Tibial nerve (tissue), 4 donors: ENCODE measurements around the gene ATXN7L1. TPM values are rescaled to one million over a fixed set of nuclear protein-coding genes. Genes with fewer than 3 reads are reported as not detected.

ENCODE experiments used
- DNase-seq, 2 donors: peaks; one replicate each; pipeline ENCODE4 v3.0.0-alpha.2; 2019; ENCODE audit warnings: low spot score in 2 of 2
- H3K27ac ChIP-seq, 4 donors: fragments of 200-600 bp; sonication (generic) in 3 of 4; one replicate each; pipeline ENCODE4 v1.5.1; 2017 to 2019; ENCODE audit warnings: mild to moderate bottlenecking in 1 of 4
- H3K27me3 ChIP-seq, 2 donors: fragments of 200-600 bp; sonication (generic) in 1 of 2; one replicate each; pipeline versions ENCODE4 v1.5.1 to v1.6.0; 2017 to 2019
- H3K36me3 ChIP-seq, 3 donors: fragments of 200-600 bp; sonication (generic); one replicate each; pipeline ENCODE4 v1.5.1; 2018 to 2019
- H3K4me1 ChIP-seq, 4 donors: fragments of 200-600 bp; sonication (generic) in 3 of 4; one replicate each; pipeline ENCODE4 v1.5.1; 2017 to 2019
- H3K4me3 ChIP-seq, 4 donors: fragments of 200-600 bp; sonication (generic) in 3 of 4; one replicate each; pipeline ENCODE4 v1.5.1; 2017 to 2019; ENCODE audit warnings: mild to moderate bottlenecking in 1 of 4, moderate library complexity in 1 of 4
- H3K9me3 ChIP-seq, 4 donors: fragments of 200-600 bp; sonication (generic) in 3 of 4; one replicate each; pipeline ENCODE4 v1.5.1; 2017 to 2019
- CTCF ChIP-seq, 5 experiments: fragments of 200-600 bp in 3 of 5; fragments of 450-650 bp in 2 of 5; sonication (generic) in 3 of 5; IDR thresholded peaks; one replicate each; pipeline ENCODE4 v1.5.1; 2016 to 2019; ENCODE audit warnings: antibody characterized with exemption in 5 of 5, mild to moderate bottlenecking in 3 of 5, moderate library complexity in 2 of 5
- EP300 ChIP-seq, 2 donors: sonication (generic); formaldehyde crosslinking; IDR thresholded peaks; one replicate each; pipeline ENCODE4 v1.6.1; 2017; ENCODE audit warnings: antibody characterized with exemption in 2 of 2, mild to moderate bottlenecking in 1 of 2
- POLR2A ChIP-seq, 2 donors: fragments of 450-650 bp; IDR thresholded peaks; one replicate each; pipeline ENCODE4 v1.6.1; 2017; ENCODE audit warnings: antibody characterized with exemption in 2 of 2, mild to moderate bottlenecking in 2 of 2, moderate library complexity in 2 of 2
- WGBS, 2 donors: methylation state at CpG; one replicate each; pipeline ENCODE4 v1.1.5; 2018; 5-methylcytosine and 5-hydroxymethylcytosine counted together
- total RNA-seq, 4 donors: library from RNA; depleted of rRNA; stranded (reverse); fragments of >200 nt; gene quantifications; one replicate each; pipeline ENCODE4 v1.1.0, GENCODE V29; 2016

Gene ATXN7L1
- total RNA-seq, 4 donors from 2014 or later = 14.6 to 22.5 (median 19.1) TPM

DNA sequence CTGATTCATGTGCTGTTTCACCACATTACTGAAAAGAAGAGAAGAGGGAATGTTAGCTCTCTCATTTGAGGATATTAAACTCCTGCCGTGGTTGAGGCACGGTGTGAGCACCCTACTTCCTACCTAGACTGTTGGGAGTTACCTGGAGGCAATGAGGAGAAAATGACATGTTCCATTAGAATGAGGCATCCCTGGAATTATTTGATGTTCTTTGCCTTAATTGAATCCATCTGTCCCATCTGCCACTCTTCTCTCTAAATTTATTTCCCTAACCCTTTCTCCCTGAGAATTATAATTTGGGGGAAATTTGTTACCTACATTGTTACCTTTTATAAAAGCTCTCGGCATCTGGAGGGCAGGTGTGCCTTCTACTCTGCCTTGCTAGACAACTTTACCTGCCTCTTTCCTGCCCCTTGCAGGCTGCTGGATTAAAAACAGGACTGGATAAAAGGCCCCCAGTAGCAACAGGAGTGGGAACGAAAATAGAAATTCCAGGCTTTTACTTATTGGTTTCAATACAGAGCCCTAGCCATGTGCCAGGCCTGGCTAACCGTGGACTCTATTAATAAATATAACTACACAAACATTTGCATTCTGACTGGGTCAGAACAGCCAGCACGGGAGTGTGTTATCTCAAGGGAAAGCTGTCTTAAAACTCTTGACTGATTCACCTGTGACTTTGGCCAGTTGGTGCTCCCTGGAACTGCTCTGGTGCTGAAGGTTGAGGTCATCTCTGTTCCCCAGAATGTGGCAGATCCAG, 4.4 kb upstream of the ATXN7L1 start:
- no peak for DNase-seq
- Histone ChIP-seq H3K36me3 (no peaks in the 10 kb centered on the region), H3K9me3 (no peaks in the 10 kb centered on the region), H3K27ac (no peak overlapping the region), H3K4me1 (peaks cover 0 to 29% (median 10%) of the 10 kb centered on the region in 4 donors), H3K4me3 (no peak overlapping the region), H3K27me3 (no peaks in the 10 kb centered on the region)
- no peak for TF ChIP-seq POLR2A (IDR thresholded peaks at IDR 0.05)
- WGBS, 2 donors = 66 to 67% methylated on average over 6 of the region's 6 CpGs

- WGBS, 2 donors = 91 to 98% methylated on average over 2 of the region's 2 CpGs
- no peak overlapping the region for H3K4me3 ChIP-seq
- no peaks in the 10 kb centered on the region for H3K9me3 ChIP-seq
- no peaks in the 10 kb centered on the region for H3K36me3 ChIP-seq
- H3K27me3 ChIP-seq = no peaks in the 10 kb centered on the region
- no peak overlapping the region for H3K27ac ChIP-seq
- TF ChIP-seq CTCF (IDR thresholded peaks at IDR 0.05) (no peak), POLR2A (IDR thresholded peaks at IDR 0.05) (no peak), EP300 (IDR thresholded peaks at IDR 0.05) (no peak)
- H3K4me1 ChIP-seq = peaks cover 0 to 33% (median 12%) of the 10 kb centered on the region in 4 donors
- no peak for DNase-seq
Measured at GRCh38 chr7:105879782-105880181, 3.4 kb upstream of the ATXN7L1 start.

DNA sequence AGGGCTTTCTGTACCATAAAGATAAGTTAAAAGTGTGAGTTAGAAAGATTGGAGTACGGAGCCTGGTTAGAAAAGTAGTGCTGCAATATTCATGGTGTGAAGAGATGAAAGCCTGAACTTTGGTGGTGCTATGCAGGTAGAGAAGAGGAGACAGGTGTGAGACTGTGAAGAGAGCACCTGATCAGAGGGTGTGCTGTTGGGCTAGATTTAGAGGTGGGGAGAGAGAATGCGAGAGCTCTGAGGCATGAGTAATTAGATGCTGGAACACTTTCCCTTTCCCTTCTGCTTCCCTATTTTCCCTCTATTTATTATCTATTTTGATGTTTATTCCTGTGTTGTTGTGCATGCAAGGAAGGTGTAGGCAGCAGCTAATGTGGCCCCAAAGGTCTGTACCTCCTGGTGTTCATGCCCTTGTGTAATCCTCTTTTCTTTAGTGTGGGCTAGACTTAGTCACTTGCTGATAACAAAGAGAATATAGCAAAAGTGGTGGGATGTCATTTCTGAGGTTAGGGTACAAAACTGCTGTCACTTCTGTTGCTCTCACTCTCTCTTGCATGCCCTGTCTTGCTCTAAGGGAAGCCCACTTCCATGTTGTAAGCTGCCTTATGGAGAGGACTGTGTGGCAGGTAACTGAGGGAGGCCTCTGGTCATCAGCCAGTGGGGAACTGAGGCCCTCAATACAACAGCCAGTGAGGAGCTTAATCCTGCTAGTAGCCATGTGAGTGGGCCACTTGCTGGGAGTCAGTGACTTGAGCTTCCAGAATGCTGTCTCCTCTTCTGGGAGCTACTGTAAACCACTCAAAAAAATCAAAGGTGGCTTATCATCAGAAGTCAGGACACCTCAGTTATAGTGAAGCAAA, 2.6 kb upstream of the ATXN7L1 start:
- no peak overlapping the region for H3K27ac ChIP-seq
- 80 to 88% methylated on average over 2 of the region's 2 CpGs for WGBS, 2 donors
- DNase-seq = no peak

GRCh38 chr7:105877736-105878135, 1.3 kb upstream of the ATXN7L1 start:
- Histone ChIP-seq H3K4me1 (peaks cover 0 to 40% (median 12%) of the 10 kb centered on the region in 4 donors), H3K27ac (peak overlapping the region in 2 of 4 donors; percentile 76 to 82), H3K27me3 (no peaks in the 10 kb centered on the region), H3K9me3 (no peaks in the 10 kb centered on the region), H3K4me3 (peak overlapping the region; percentile 56 to 90 (median 82)), H3K36me3 (no peaks in the 10 kb centered on the region)
- no peak for DNase-seq
- 49 to 50% methylated on average over 10 of the region's 10 CpGs for WGBS, 2 donors
- TF ChIP-seq POLR2A (IDR thresholded peaks at IDR 0.05) (no peak), CTCF (IDR thresholded peaks at IDR 0.05) (no peak), EP300 (IDR thresholded peaks at IDR 0.05) (no peak)

More for the DNA sequence above, 2.6 kb upstream of the ATXN7L1 start:
- no peaks in the 10 kb centered on the region for H3K9me3 ChIP-seq
- H3K4me1 ChIP-seq = peaks cover 0 to 40% (median 12%) of the 10 kb centered on the region in 4 donors
- H3K27me3 ChIP-seq = no peaks in the 10 kb centered on the region
- TF ChIP-seq POLR2A (IDR thresholded peaks at IDR 0.05) = no peak
- no peak for TF ChIP-seq CTCF (IDR thresholded peaks at IDR 0.05)
- no peak for TF ChIP-seq EP300 (IDR thresholded peaks at IDR 0.05)
- H3K36me3 ChIP-seq = no peaks in the 10 kb centered on the region
- H3K4me3 ChIP-seq = no peak overlapping the region

DNA sequence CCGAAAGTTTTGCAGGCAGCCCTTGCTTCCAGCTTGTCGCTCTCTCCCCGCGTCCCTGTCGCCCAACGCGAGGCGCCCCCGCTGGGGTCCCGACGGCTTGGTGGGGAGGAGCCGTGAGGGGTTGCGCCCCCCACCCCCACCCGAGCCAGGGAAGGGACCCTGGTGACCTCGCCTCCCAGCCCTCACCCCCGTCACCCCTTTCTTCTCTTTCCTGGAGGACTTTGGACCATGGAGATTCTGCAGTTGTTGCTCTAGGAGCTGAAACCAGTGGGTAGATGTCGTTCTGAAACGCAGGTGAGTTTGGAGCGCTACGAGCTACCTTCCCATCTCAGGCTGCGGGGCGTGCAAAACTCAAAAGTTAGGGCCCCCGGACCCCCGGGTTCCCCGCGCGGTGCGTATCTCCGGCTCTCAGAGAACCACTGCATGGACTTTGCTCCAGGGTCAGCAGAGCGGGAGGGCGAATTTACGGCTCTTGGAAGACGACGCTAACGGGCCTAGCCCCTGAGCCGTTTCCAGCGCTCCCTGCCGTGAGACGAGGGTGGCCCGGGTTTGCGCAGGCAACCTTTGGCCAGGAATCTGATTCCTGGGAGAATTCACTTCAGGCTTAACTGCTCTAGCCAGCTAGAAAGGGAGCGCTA, 684 bp upstream of the ATXN7L1 start:
- TF ChIP-seq EP300 (IDR thresholded peaks at IDR 0.05) = no peak
- no peak for TF ChIP-seq POLR2A (IDR thresholded peaks at IDR 0.05)
- no peak for TF ChIP-seq CTCF (IDR thresholded peaks at IDR 0.05)
- Histone ChIP-seq H3K36me3 (no peaks in the 10 kb centered on the region), H3K9me3 (no peaks in the 10 kb centered on the region), H3K4me3 (peak overlapping the region; percentile 56 to 90 (median 82)), H3K27me3 (no peaks in the 10 kb centered on the region), H3K27ac (peak overlapping the region; percentile 40 to 82 (median 64)), H3K4me1 (peaks cover 0 to 40% (median 12%) of the 10 kb centered on the region in 4 donors)
- WGBS, 2 donors = 0 to 1% methylated on average over 8 to 28 of the region's 42 CpGs
- no peak for DNase-seq
